Spleen (tissue), 7 donors: ENCODE measurements around the gene KIAA1217.

Experiments used
- CTCF ChIP-seq, 11 experiments: fragments of 200-600 bp in 7 of 11; fragments of 450-650 bp in 4 of 11; sonication (generic) in 4 of 11; IDR thresholded peaks in 8 of 11; conservative IDR thresholded peaks in 3 of 11; 1 replicate in 7 of 11; 2 replicates in 4 of 11; pipeline versions ENCODE4 v1.4.0 to v1.8.0; 2016 to 2021; ENCODE audit warnings: antibody characterized with exemption in 11 of 11, inconsistent platforms in 4 of 11, mild to moderate bottlenecking in 1 of 11
- POLR2A ChIP-seq, 3 donors: fragments of 450-650 bp; IDR thresholded peaks; one replicate each; pipeline ENCODE4 v1.5.1; 2017; ENCODE audit warnings: antibody characterized with exemption in 3 of 3, mild to moderate bottlenecking in 1 of 3
- POLR2AphosphoS5 ChIP-seq, 3 donors: sonication (generic); formaldehyde crosslinking; IDR thresholded peaks; one replicate each; pipeline ENCODE4 v1.5.1; 2017; ENCODE audit warnings: antibody characterized with exemption in 3 of 3
- donor health status: DM: no; HTN: no; CAD: no; lungs with moderate emphysema.
- donor health status: DM: no; HTN: no; CAD: no.
- donor health status: DM: no; HTN: no; CAD: no.

GRCh38 chr10:24434961-24435360 is 226.0 kb downstream of the KIAA1217 start:
- no peak for TF ChIP-seq CTCF (IDR thresholded peaks at IDR 0.05 in 8 of 11, conservative IDR thresholded peaks at IDR 0.05 in 3 of 11)
- no peak for TF ChIP-seq POLR2AphosphoS5 (IDR thresholded peaks at IDR 0.05)
- no peak for TF ChIP-seq POLR2A (IDR thresholded peaks at IDR 0.05)
